K562 (cell line): ENCODE measurements around the gene PTPRG. TPM values are rescaled to one million over a fixed set of nuclear protein-coding genes. Genes with fewer than 3 reads are reported as not detected.

Experiments
- ATAC-seq: fragments of 200-7000 bp; cut with Tn5 transposase; 3 replicates; pipeline ENCODE4 v1.9.1; 2020; ENCODE audit warnings: moderate library complexity
- BruUV-seq: library from RNA; stranded (reverse); fragments of 400-500 nt; replicated peaks from 2 replicates; lab custom pipeline; 2021; lab: Mats Ljungman, UMichigan
- CTCF ChIA-PET: fragments of 300-600 bp; formaldehyde crosslinking; extraction: SDS; loops from one replicate; lab custom pipeline; 2021; ENCODE audit warnings: low intra/inter-chr PET ratio; lab: Yijun Ruan, JAX
- POLR2A ChIA-PET: fragments of 300-600, 350-650 bp; sonication (Branson Sonifier 250); formaldehyde crosslinking; extraction: SDS; loops from one replicate; lab custom pipeline; 2021; ENCODE audit warnings: antibody characterized with exemption, inconsistent platforms; lab: Yijun Ruan, JAX
- DNase-seq, 4 experiments: peaks; one replicate each; pipeline versions ENCODE4 v3.0.0 to v3.0.0-alpha.2; 2011 to 2018; ENCODE audit warnings: low spot score in 3 of 4, mixed read lengths in 3 of 4; ENCODE audit errors: extremely low read depth in 1 of 4
- FAIRE-seq: peaks from 2 replicates; lab custom pipeline; 2011; peaks lifted over from hg19 to GRCh38; lab: Jason Lieb, UNC
- H2AFZ ChIP-seq: 2 replicates; pipeline ENCODE4 v1.6.0; 2011; ENCODE audit warnings: low read depth, low read length, control low read depth, inconsistent platforms
- H3K27ac ChIP-seq: fragments of 200-600 bp; 3 replicates; pipeline ENCODE4 v1.8.0; 2011; ENCODE audit warnings: low read depth, mild to moderate bottlenecking, control low read depth, inconsistent platforms, low read length, moderate library complexity, mixed read lengths; ENCODE audit errors: extremely low read depth
- H3K27me3 ChIP-seq, 2 experiments: fragments of 300-600 bp in 1 of 2; 2 replicates in 1 of 2; 3 replicates in 1 of 2; pipeline versions ENCODE4 v1.6.0 to v1.8.0; 2011; ENCODE audit warnings: inconsistent platforms in 2 of 2, low read length in 2 of 2, mild to moderate bottlenecking in 1 of 2, mixed read lengths in 1 of 2, moderate library complexity in 1 of 2; ENCODE audit not compliant: control insufficient read depth in 2 of 2, insufficient read depth in 2 of 2
- H3K36me3 ChIP-seq: fragments of 300-600 bp; 3 replicates; pipeline ENCODE4 v1.8.0; 2011; ENCODE audit warnings: mild to moderate bottlenecking, low read length, inconsistent platforms; ENCODE audit not compliant: control insufficient read depth, insufficient read depth
- H3K4me1 ChIP-seq, 2 experiments: fragments of 200-600 bp in 1 of 2; replicated peaks in 1 of 2; 2 replicates in 1 of 2; 3 replicates in 1 of 2; pipeline versions ENCODE4 v1.5.1 to v1.8.0; 2011; ENCODE audit warnings: inconsistent platforms in 2 of 2, low read length in 2 of 2, mild to moderate bottlenecking in 1 of 2, mixed read lengths in 1 of 2, moderate library complexity in 1 of 2; ENCODE audit not compliant: control insufficient read depth in 2 of 2, insufficient read depth in 2 of 2
- H3K4me2 ChIP-seq: 2 replicates; pipeline ENCODE4 v1.6.1; 2011; ENCODE audit warnings: low read length, control low read depth, inconsistent platforms, mixed read lengths; ENCODE audit not compliant: insufficient read depth
- H3K4me3 ChIP-seq: fragments of 200-600 bp; sonication (generic), shearing (Covaris generic); 2 replicates; pipeline ENCODE4 v1.5.1; 2016; ENCODE audit warnings: control low read depth, inconsistent platforms
- H3K79me2 ChIP-seq: fragments of 200-600 bp; 3 replicates; pipeline ENCODE4 v1.8.0; 2011; ENCODE audit warnings: low read length, inconsistent platforms; ENCODE audit not compliant: control insufficient read depth, insufficient read depth
- H3K9ac ChIP-seq, 2 experiments: 2 replicates each; pipeline versions ENCODE4 v1.6.0 to v1.6.1; 2011; ENCODE audit warnings: low read depth in 2 of 2, low read length in 2 of 2, control low read depth in 1 of 2, inconsistent platforms in 1 of 2, mild to moderate bottlenecking in 1 of 2, mixed read lengths in 1 of 2; ENCODE audit not compliant: insufficient read depth in 1 of 2
- H3K9me1 ChIP-seq: one replicate; pipeline ENCODE4 v1.6.0; 2011; ENCODE audit warnings: inconsistent platforms, mild to moderate bottlenecking, low read length, moderate library complexity; ENCODE audit not compliant: control insufficient read depth, insufficient read depth
- H3K9me3 ChIP-seq: replicated peaks from 2 replicates; pipeline ENCODE4 v1.5.1; 2011; ENCODE audit warnings: low read depth, low read length, inconsistent platforms; ENCODE audit not compliant: control insufficient read depth, insufficient read depth
- H4K20me1 ChIP-seq: replicated peaks from 2 replicates; pipeline ENCODE4 v1.6.1; 2011; ENCODE audit warnings: low read length, inconsistent platforms, mixed read lengths; ENCODE audit not compliant: control insufficient read depth, insufficient read depth
- CCNT2 ChIP-seq: IDR thresholded peaks from 2 replicates; pipeline ENCODE4 v1.6.1; 2011; ENCODE audit warnings: borderline replicate concordance, low read depth, mild to moderate bottlenecking, moderate library complexity, mixed read lengths, low read length; ENCODE audit not compliant: insufficient read length; ENCODE audit errors: extremely low read depth
- CSDE1 ChIP-seq, 2 experiments: fragments of 450-650 bp; IDR thresholded peaks; 2 replicates each; pipeline ENCODE4 v1.6.1; 2016; ENCODE audit warnings: mild to moderate bottlenecking in 1 of 2
- FIP1L1 ChIP-seq: fragments of 200-400 bp; formaldehyde crosslinking; IDR thresholded peaks from 2 replicates; pipeline ENCODE4 v1.6.1; 2018; ENCODE audit warnings: mild to moderate bottlenecking, low read depth, low read length; ENCODE audit not compliant: poor library complexity, severe bottlenecking
- PTBP1 ChIP-seq: fragments of 200-400 bp; formaldehyde crosslinking; IDR thresholded peaks from 2 replicates; pipeline ENCODE4 v1.6.1; 2017; ENCODE audit warnings: low read depth, low read length
- SMARCA4 ChIP-seq: fragments of 450-650 bp; IDR thresholded peaks from 2 replicates; pipeline ENCODE4 v1.6.1; 2016
- ZNF24 ChIP-seq: fragments of 450-650 bp; IDR thresholded peaks from 2 replicates; pipeline ENCODE4 v1.6.1; 2016
- ZNF263 ChIP-seq: sonication (generic); formaldehyde crosslinking; IDR thresholded peaks from 2 replicates; pipeline ENCODE4 v1.8.0; 2022; ENCODE audit warnings: mild to moderate bottlenecking, missing genetic modification reagents, borderline replicate concordance
- ZNF764 ChIP-seq: fragments of 250-450 bp; sonication (Bioruptor Pico); IDR thresholded peaks from 2 replicates; pipeline ENCODE4 v1.4.0; 2020; ENCODE audit warnings: low read depth, mild to moderate bottlenecking, moderate library complexity
- ZZZ3 ChIP-seq: fragments of 450-650 bp; IDR thresholded peaks from 2 replicates; pipeline ENCODE4 v1.6.1; 2016; ENCODE audit warnings: antibody characterized with exemption, mild to moderate bottlenecking, moderate library complexity
- WGBS: fragments of 100-300 bp; shearing (Covaris generic); methylation state at CpG from one replicate; pipeline ENCODE4 v1.1.6; 2016; ENCODE audit warnings: low coverage, mixed read lengths; ENCODE audit not compliant: insufficient coverage; ENCODE audit errors: missing lambda C conversion rate; 5-methylcytosine and 5-hydroxymethylcytosine counted together
- in situ Hi-C: fragments of 300-500 bp; cut with MboI; formaldehyde crosslinking; loops from 4 replicates; pipeline ENCODE4 v1.15.0; 2018; ENCODE audit warnings: inconsistent platforms, mixed read lengths
- intact Hi-C: fragments of 100-400 bp; cut with micrococcal nuclease; formaldehyde crosslinking; loops from 2 replicates; pipeline ENCODE4 v1.14.2; 2022
- polyA plus RNA-seq, 8 experiments: library from polyadenylated mRNA; depleted of rRNA in 4 of 8; stranded (reverse) in 5 of 8; unstranded in 3 of 8; fragments of >200 nt; fragmentation: Nextera tagmentation in 2 of 8; fragmentation: Illumina TruSeq in 1 of 8; extraction: Ambion mirVana in 2 of 8; extraction: Trizol in 1 of 8; gene quantifications; 2 replicates each; pipeline versions ENCODE4 v1.2.1 to v1.2.3, GENCODE V29; 2011 to 2014; ENCODE audit warnings: inconsistent platforms in 1 of 8, missing spikeins in 1 of 8
- total RNA-seq, 7 experiments: library from RNA; depleted of rRNA in 6 of 7; stranded (reverse); fragments of >200 nt in 6 of 7; fragmentation: Illumina TruSeq in 2 of 7; extraction: Trizol in 2 of 7; gene quantifications; 2 replicates each; pipeline versions ENCODE4 v1.2.1 to v1.2.3, GENCODE V29; 2011 to 2021; ENCODE audit warnings: low replicate concordance in 1 of 7
- TF ChIP-seq, protein P1 (sequence below): fragments of 250-450 bp; sonication (Bioruptor Pico); IDR thresholded peaks from 2 replicates; pipeline ENCODE4 v1.8.0; 2021; ENCODE audit warnings: moderate library complexity, mild to moderate bottlenecking, inconsistent platforms
- TF ChIP-seq, protein P2 (sequence below): fragments of 200-600 bp; sonication (generic); IDR thresholded peaks from one replicate; pipeline ENCODE4 v1.6.1; 2012; ENCODE audit warnings: mild to moderate bottlenecking, low read depth, low read length, inconsistent platforms

PTPRG gene
- total and polyA plus RNA-seq, 9 of the 15 experiments (the other 6 are each of a cell fraction or from before 2014, with no cell fraction given) = 0.16 TPM; not detected in 8

DNA sequence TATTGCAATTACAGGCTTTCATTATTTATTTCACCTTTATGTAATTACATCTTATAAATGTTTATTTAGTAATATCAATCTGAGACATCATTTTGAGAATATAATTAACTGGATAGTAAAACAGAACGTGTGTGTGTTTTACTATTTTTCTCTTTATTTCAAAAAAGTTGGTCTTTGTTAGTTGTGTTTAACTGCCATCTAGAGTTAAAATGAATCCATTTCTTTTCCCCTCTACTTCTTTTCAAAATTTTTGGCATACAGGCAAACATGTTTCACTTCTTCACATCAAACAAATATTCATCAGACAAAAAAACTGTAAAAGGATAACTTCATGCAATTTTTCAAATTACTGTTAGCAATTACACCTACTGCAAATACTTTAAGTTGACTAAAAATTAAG, 750.8 kb downstream of the PTPRG start (continued):
- TF ChIP-seq SMARCA4 = no peak
- TF ChIP-seq, protein P1, sequence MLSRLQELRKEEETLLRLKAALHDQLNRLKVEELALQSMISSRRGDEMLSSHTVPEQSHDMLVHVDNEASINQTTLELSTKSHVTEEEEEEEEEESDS (CRISPR knock-in tag) = no peak
- no peak for TF ChIP-seq FIP1L1
- no peak for TF ChIP-seq ZNF764

DNA sequence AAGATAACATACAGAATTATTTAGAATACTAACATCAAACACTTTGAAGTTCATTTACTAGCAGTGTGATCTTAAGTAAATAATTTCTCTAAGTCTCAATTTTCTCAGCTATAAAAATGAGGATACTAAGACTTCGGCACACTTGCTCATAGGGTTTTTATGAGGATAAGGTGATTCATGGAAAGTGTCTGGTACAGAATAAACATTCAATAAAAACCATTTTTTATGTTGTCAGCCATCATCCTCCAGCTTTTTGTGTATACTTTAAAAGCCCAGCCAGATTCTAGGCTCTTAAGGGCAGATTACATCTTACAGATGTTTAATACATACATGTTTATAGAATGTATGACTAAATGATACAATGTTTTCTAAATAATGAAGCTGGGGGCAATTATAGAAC, 755.2 kb downstream of the PTPRG start:
- H3K79me2 ChIP-seq = no peaks in the 10 kb centered on the region
- intact Hi-C loops (no loop called here), in situ Hi-C loops (no loop called here)
- H3K9me1 ChIP-seq = no peaks in the 10 kb centered on the region
- H2AFZ ChIP-seq = no peak overlapping the region
- no peaks in the 10 kb centered on the region for H3K27me3 ChIP-seq
- DNase-seq (no peak), ATAC-seq (no peak), FAIRE-seq (no peak)
- no peaks in the 10 kb centered on the region for H3K4me1 ChIP-seq
- BruUV-seq = no TSS peak
- 0% methylated on average over 1 of the region's 1 CpG for WGBS
- H3K36me3 ChIP-seq = no peaks in the 10 kb centered on the region
- H3K9me3 ChIP-seq = no peaks in the 10 kb centered on the region
- H3K27ac ChIP-seq = no peak overlapping the region
- ChIA-PET POLR2A (no interaction called here), CTCF (no interaction called here)
- H4K20me1 ChIP-seq = no peaks in the 10 kb centered on the region
- no peak overlapping the region for H3K4me3 ChIP-seq
- no peak overlapping the region for H3K9ac ChIP-seq
- no peak overlapping the region for H3K4me2 ChIP-seq
- TF ChIP-seq ZZZ3 (no peak), ZNF263 (CRISPR knock-in tag) (no peak), CCNT2 (no peak), CSDE1 (IDR thresholded peaks at IDR 0.05) (no peak), ZNF24 (no peak), PTBP1 (no peak)
- TF ChIP-seq, protein P2, sequence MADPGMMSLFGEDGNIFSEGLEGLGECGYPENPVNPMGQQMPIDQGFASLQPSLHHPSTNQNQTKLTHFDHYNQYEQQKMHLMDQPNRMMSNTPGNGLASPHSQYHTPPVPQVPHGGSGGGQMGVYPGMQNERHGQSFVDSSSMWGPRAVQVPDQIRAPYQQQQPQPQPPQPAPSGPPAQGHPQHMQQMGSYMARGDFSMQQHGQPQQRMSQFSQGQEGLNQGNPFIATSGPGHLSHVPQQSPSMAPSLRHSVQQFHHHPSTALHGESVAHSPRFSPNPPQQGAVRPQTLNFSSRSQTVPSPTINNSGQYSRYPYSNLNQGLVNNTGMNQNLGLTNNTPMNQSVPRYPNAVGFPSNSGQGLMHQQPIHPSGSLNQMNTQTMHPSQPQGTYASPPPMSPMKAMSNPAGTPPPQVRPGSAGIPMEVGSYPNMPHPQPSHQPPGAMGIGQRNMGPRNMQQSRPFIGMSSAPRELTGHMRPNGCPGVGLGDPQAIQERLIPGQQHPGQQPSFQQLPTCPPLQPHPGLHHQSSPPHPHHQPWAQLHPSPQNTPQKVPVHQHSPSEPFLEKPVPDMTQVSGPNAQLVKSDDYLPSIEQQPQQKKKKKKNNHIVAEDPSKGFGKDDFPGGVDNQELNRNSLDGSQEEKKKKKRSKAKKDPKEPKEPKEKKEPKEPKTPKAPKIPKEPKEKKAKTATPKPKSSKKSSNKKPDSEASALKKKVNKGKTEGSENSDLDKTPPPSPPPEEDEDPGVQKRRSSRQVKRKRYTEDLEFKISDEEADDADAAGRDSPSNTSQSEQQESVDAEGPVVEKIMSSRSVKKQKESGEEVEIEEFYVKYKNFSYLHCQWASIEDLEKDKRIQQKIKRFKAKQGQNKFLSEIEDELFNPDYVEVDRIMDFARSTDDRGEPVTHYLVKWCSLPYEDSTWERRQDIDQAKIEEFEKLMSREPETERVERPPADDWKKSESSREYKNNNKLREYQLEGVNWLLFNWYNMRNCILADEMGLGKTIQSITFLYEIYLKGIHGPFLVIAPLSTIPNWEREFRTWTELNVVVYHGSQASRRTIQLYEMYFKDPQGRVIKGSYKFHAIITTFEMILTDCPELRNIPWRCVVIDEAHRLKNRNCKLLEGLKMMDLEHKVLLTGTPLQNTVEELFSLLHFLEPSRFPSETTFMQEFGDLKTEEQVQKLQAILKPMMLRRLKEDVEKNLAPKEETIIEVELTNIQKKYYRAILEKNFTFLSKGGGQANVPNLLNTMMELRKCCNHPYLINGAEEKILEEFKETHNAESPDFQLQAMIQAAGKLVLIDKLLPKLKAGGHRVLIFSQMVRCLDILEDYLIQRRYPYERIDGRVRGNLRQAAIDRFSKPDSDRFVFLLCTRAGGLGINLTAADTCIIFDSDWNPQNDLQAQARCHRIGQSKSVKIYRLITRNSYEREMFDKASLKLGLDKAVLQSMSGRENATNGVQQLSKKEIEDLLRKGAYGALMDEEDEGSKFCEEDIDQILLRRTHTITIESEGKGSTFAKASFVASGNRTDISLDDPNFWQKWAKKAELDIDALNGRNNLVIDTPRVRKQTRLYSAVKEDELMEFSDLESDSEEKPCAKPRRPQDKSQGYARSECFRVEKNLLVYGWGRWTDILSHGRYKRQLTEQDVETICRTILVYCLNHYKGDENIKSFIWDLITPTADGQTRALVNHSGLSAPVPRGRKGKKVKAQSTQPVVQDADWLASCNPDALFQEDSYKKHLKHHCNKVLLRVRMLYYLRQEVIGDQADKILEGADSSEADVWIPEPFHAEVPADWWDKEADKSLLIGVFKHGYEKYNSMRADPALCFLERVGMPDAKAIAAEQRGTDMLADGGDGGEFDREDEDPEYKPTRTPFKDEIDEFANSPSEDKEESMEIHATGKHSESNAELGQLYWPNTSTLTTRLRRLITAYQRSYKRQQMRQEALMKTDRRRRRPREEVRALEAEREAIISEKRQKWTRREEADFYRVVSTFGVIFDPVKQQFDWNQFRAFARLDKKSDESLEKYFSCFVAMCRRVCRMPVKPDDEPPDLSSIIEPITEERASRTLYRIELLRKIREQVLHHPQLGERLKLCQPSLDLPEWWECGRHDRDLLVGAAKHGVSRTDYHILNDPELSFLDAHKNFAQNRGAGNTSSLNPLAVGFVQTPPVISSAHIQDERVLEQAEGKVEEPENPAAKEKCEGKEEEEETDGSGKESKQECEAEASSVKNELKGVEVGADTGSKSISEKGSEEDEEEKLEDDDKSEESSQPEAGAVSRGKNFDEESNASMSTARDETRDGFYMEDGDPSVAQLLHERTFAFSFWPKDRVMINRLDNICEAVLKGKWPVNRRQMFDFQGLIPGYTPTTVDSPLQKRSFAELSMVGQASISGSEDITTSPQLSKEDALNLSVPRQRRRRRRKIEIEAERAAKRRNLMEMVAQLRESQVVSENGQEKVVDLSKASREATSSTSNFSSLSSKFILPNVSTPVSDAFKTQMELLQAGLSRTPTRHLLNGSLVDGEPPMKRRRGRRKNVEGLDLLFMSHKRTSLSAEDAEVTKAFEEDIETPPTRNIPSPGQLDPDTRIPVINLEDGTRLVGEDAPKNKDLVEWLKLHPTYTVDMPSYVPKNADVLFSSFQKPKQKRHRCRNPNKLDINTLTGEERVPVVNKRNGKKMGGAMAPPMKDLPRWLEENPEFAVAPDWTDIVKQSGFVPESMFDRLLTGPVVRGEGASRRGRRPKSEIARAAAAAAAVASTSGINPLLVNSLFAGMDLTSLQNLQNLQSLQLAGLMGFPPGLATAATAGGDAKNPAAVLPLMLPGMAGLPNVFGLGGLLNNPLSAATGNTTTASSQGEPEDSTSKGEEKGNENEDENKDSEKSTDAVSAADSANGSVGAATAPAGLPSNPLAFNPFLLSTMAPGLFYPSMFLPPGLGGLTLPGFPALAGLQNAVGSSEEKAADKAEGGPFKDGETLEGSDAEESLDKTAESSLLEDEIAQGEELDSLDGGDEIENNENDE = no peak
